OCI-LY7 (cell line): ENCODE results near the gene TNKS2. TPM values are rescaled to one million over a fixed set of nuclear protein-coding genes. Genes with fewer than 3 reads are reported as not detected.

Source experiments
- BruUV-seq: library from RNA; stranded (reverse); fragments of 400-500 nt; replicated peaks from 2 replicates; lab custom pipeline; 2021; lab: Mats Ljungman, UMichigan
- CTCF ChIA-PET: fragments of 300-600 bp; sonication (Branson Sonifier 250); formaldehyde crosslinking; loops from one replicate; lab custom pipeline; 2022; ENCODE audit warnings: antibody characterized with exemption; ENCODE audit not compliant: unreplicated experiment; lab: Charles Lee
- POLR2A ChIA-PET: fragments of 300-600 bp; sonication (Branson Sonifier 250); formaldehyde crosslinking; loops from one replicate; lab custom pipeline; 2022; ENCODE audit warnings: antibody characterized with exemption; lab: Charles Lee
- DNase-seq: peaks from one replicate; pipeline ENCODE4 v3.0.0-alpha.2; 2015; ENCODE audit warnings: low spot score
- H2AFZ ChIP-seq: fragments of 200-600 bp; sonication (generic), shearing (Covaris generic); 2 replicates; pipeline ENCODE4 v1.6.1; 2014; ENCODE audit warnings: mild to moderate bottlenecking, antibody characterized with exemption, low read length, moderate library complexity
- H3K27ac ChIP-seq: fragments of 200-600 bp; sonication (generic); 2 replicates; pipeline ENCODE4 v1.5.1; 2014; ENCODE audit warnings: mixed run types, low read depth, mild to moderate bottlenecking, moderate library complexity, low read length, inconsistent platforms; ENCODE audit not compliant: poor library complexity, severe bottlenecking
- H3K36me3 ChIP-seq: fragments of 200-600 bp; sonication (generic); 2 replicates; pipeline ENCODE4 v1.6.1; 2014; ENCODE audit warnings: mild to moderate bottlenecking, antibody characterized with exemption, low read length, moderate library complexity, mixed read lengths; ENCODE audit not compliant: insufficient read depth
- H3K4me1 ChIP-seq: fragments of 200-600 bp; sonication (generic); 2 replicates; pipeline ENCODE4 v1.5.1; 2014; ENCODE audit warnings: mild to moderate bottlenecking, low read length; ENCODE audit not compliant: insufficient read depth, poor library complexity, severe bottlenecking
- H3K4me2 ChIP-seq: fragments of 200-600 bp; sonication (generic); 2 replicates; pipeline ENCODE4 v1.6.1; 2014; ENCODE audit warnings: mild to moderate bottlenecking, low read length
- H3K4me3 ChIP-seq: fragments of 200-600 bp; sonication (generic); 2 replicates; pipeline ENCODE4 v1.5.1; 2014; ENCODE audit warnings: mild to moderate bottlenecking, low read depth, low read length; ENCODE audit not compliant: poor library complexity, severe bottlenecking
- H3K79me2 ChIP-seq: fragments of 200-600 bp; sonication (generic); 2 replicates; pipeline ENCODE4 v1.6.1; 2016; ENCODE audit warnings: low read depth, mild to moderate bottlenecking, low read length, moderate library complexity, mixed read lengths; ENCODE audit not compliant: insufficient read depth
- H3K9me2 ChIP-seq: fragments of 200-600 bp; sonication (generic); 2 replicates; pipeline ENCODE4 v1.6.1; 2016; ENCODE audit warnings: mild to moderate bottlenecking, low read length, mixed read lengths; ENCODE audit not compliant: insufficient read depth
- H3K9me3 ChIP-seq: fragments of 200-600 bp; sonication (generic); 2 replicates; pipeline ENCODE4 v1.6.1; 2014; ENCODE audit warnings: mild to moderate bottlenecking, mixed run types, low read length, mixed read lengths
- H4K20me1 ChIP-seq: fragments of 200-600 bp; sonication (generic); 2 replicates; pipeline ENCODE4 v1.6.1; 2014; ENCODE audit warnings: mild to moderate bottlenecking, antibody characterized with exemption, low read length, moderate library complexity, mixed read lengths; ENCODE audit not compliant: insufficient read depth
- EZH2phosphoT487 ChIP-seq: fragments of 200-600 bp; sonication (generic); IDR thresholded peaks from 2 replicates; pipeline ENCODE4 v1.6.1; 2018; ENCODE audit warnings: low read depth, borderline replicate concordance, mild to moderate bottlenecking, mixed run types, antibody characterized with exemption, low read length, moderate library complexity, mixed read lengths
- intact Hi-C: fragments of 100-400 bp; cut with micrococcal nuclease; formaldehyde crosslinking; loops from one replicate; pipeline ENCODE4 v1.10.0; 2022; ENCODE audit not compliant: unreplicated experiment
- total RNA-seq, 2 experiments: library from RNA; depleted of rRNA in 1 of 2; stranded (reverse); fragments of >200 nt in 1 of 2; shearing (Covaris generic) in 1 of 2; gene quantifications; 2 replicates each; pipeline ENCODE4 v1.2.3, GENCODE V29; 2014 to 2022
- TF ChIP-seq, protein P1 (sequence below): fragments of 200-600 bp; sonication (generic); conservative IDR thresholded peaks from 2 replicates; pipeline ENCODE4 v1.5.1; 2014; ENCODE audit warnings: mild to moderate bottlenecking, antibody characterized with exemption, low read length, moderate library complexity, mixed read lengths

The TNKS2 gene
- total RNA-seq, 2 experiments from 2014 or later = 20.0 to 31.3 TPM

DNA sequence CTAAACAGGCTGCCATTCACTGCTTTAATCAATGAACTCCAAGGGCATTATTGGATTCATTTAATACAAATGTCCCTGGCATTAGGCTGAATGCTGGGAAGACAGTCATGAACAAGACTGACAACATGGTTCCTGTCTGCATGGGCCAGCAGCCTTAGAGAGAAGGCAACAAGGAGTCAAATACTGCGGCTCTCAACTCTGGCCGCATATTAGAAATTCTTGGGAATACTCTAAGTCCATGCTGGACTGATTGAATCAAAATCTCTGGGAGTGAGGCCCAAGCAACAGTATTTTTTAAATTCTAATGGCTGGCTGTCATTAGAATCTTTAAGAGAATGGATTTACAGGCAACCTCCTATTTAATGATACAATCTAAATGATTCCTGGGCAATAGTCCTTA lies 76.9 kb downstream of the TNKS2 start:
- BruUV-seq = no TSS peak
- Histone ChIP-seq H2AFZ (no peak overlapping the region), H3K4me3 (no peak overlapping the region), H3K4me2 (no peak overlapping the region), H3K4me1 (no peaks in the 10 kb centered on the region), H3K36me3 (no peaks in the 10 kb centered on the region), H3K79me2 (no peaks in the 10 kb centered on the region), H3K27ac (no peak overlapping the region), H4K20me1 (no peaks in the 10 kb centered on the region), H3K9me3 (no peaks in the 10 kb centered on the region), H3K9me2 (no peaks in the 10 kb centered on the region)
- POLR2A ChIA-PET = no interaction called here
- no peak for DNase-seq
- TF ChIP-seq, protein P1, sequence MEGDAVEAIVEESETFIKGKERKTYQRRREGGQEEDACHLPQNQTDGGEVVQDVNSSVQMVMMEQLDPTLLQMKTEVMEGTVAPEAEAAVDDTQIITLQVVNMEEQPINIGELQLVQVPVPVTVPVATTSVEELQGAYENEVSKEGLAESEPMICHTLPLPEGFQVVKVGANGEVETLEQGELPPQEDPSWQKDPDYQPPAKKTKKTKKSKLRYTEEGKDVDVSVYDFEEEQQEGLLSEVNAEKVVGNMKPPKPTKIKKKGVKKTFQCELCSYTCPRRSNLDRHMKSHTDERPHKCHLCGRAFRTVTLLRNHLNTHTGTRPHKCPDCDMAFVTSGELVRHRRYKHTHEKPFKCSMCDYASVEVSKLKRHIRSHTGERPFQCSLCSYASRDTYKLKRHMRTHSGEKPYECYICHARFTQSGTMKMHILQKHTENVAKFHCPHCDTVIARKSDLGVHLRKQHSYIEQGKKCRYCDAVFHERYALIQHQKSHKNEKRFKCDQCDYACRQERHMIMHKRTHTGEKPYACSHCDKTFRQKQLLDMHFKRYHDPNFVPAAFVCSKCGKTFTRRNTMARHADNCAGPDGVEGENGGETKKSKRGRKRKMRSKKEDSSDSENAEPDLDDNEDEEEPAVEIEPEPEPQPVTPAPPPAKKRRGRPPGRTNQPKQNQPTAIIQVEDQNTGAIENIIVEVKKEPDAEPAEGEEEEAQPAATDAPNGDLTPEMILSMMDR = no peak
- no peak for TF ChIP-seq EZH2phosphoT487
- intact Hi-C loops = no loop called here
- CTCF ChIA-PET = no interaction called here

- Histone ChIP-seq H4K20me1 (no peaks in the 10 kb centered on the region), H3K36me3 (no peaks in the 10 kb centered on the region), H3K9me2 (no peaks in the 10 kb centered on the region), H3K9me3 (no peaks in the 10 kb centered on the region), H3K4me3 (no peak overlapping the region), H3K27ac (no peak overlapping the region), H2AFZ (no peak overlapping the region), H3K4me1 (no peaks in the 10 kb centered on the region), H3K4me2 (no peak overlapping the region), H3K79me2 (no peaks in the 10 kb centered on the region)
- POLR2A ChIA-PET = no interaction called here
- no peak for TF ChIP-seq EZH2phosphoT487
- TF ChIP-seq, protein P1 = no peak
- BruUV-seq = no TSS peak
- CTCF ChIA-PET = no interaction called here
- intact Hi-C loops = no loop called here
- DNase-seq = no peak
Observed at GRCh38 chr10:91875779-91876178, 77.6 kb downstream of the TNKS2 start.

DNA sequence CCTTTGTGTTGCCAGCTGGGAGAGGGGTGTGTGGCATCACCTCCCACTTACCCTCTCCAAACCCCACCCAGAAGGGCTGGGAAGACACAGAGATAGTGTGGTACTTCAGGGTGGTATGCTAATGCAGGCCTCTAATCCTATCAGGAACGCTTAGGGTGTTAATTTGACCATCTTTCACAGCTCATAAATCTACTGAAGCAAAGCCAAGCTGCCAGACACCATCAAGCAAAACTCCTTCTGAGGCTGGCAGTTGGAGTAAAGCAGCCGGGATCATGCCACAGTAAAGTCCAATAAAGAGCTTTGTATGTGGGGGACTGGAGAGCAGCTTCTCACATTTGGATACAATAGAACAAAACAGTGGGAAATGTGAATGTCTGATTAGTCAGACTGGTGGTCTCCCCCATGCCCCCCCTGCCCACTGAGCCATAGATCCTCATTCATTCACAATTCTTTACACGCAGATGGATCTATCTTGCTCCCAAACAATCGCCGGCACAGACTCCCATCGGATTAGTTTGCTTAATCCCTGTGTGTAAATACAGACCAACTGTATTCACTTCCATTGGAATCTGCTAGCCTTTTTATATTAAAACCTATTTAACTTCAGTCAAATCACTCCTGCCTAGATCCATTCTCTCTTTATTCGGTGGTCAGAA lies 81.4 kb downstream of the TNKS2 start:
- POLR2A ChIA-PET = interaction anchor here (0.6 kb wide), 1 partner anchor 86 kb away, joined by 3 read pairs; no protein-coding TSS in a partner anchor
- Histone ChIP-seq H2AFZ (no peak overlapping the region), H3K36me3 (no peaks in the 10 kb centered on the region), H3K27ac (no peak overlapping the region), H3K4me2 (no peak overlapping the region), H3K9me2 (no peaks in the 10 kb centered on the region), H3K4me3 (no peak overlapping the region), H4K20me1 (no peaks in the 10 kb centered on the region), H3K4me1 (no peaks in the 10 kb centered on the region), H3K9me3 (no peaks in the 10 kb centered on the region), H3K79me2 (no peaks in the 10 kb centered on the region)
- TF ChIP-seq, protein P1 = no peak
- no peak for TF ChIP-seq EZH2phosphoT487
- intact Hi-C loops = no loop called here
- BruUV-seq = no TSS peak
- CTCF ChIA-PET = no interaction called here
- no peak for DNase-seq
